Rectal smooth muscle tissue (tissue), 1 donor: ENCODE results near the gene MALSU1.

Experiments used
- H3K27ac ChIP-seq: one replicate; pipeline ENCODE4 v1.7.0; 2013; ENCODE audit warnings: low read depth, low read length, inconsistent platforms
- H3K27me3 ChIP-seq: one replicate; pipeline ENCODE4 v1.7.0; 2013; ENCODE audit warnings: low read length; ENCODE audit not compliant: control insufficient read depth, insufficient read depth
- H3K36me3 ChIP-seq: one replicate; pipeline ENCODE4 v1.7.0; 2013; ENCODE audit warnings: low read length; ENCODE audit not compliant: control insufficient read depth, insufficient read depth
- H3K4me1 ChIP-seq: one replicate; pipeline ENCODE4 v1.7.0; 2013; ENCODE audit warnings: low read length; ENCODE audit not compliant: control insufficient read depth, insufficient read depth
- H3K4me3 ChIP-seq: one replicate; pipeline ENCODE4 v1.7.0; 2013; ENCODE audit warnings: low read length
- H3K9ac ChIP-seq: one replicate; pipeline ENCODE4 v1.7.0; 2013; ENCODE audit warnings: low read length

The MALSU1 gene

DNA sequence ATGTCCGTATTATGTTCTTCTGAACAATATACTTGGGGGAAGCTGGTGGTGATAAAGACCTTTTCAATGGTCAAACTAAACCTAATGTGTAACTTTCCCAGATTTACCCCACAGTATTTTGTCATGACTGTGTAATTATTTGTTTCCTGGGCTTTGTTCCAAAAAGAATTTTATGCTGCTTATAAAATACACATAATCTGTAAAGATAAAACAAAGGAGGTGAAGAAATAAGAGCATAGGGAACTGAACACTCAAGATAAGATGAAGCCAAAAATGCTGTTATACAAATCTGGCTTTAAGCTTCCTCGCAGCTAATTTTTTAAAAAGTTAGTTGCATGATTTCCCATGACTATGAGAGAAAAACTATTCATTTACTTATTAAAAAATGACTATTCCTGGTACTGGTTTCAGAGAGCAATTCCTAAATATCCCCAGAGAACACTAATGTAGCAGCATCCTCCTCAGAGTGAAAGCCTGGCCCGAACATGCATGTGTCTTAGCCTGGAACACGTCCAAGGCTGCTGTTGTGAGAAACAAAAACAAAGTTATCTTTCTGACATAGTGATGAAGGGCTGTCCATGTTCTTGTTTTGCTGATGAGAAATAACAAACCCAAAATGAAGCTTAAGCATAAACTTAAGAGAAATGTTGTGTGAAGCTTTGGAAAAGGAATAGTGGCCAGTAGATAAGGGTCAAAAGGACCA lies 33.9 kb downstream of the MALSU1 start:
- Histone ChIP-seq H3K9ac (no peak overlapping the region), H3K4me1 (no peaks in the 10 kb centered on the region), H3K27ac (no peak overlapping the region), H3K4me3 (no peak overlapping the region), H3K36me3 (no peaks in the 10 kb centered on the region), H3K27me3 (no peaks in the 10 kb centered on the region)

DNA sequence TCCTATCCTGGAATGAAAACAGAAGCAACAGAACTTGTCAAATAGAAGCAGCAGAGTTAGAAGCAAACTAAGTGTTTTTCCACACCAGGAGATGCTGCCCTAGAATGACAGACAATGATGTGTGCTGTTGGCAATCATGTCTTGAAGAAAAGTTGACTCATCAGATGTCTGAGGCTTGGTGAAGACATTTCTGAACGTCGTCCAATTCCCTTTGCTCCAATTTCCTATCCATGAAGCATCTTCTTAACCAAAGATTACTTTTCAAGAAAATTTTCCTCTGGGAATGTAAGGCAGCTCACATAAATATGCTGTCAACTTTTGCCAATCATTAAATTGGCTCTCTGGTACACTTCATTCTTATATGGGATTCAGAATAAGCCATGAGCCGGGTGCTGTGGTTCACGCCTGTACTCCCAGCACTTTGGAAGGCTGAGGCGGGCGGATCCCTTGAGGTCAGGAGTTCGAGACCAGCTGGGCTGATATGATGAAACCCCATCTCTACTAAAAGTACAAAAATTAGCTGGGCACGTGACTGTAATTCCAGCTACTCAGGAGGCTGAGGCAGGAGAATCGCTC lies 34.6 kb downstream of the MALSU1 start:
- Histone ChIP-seq H3K4me1 (no peaks in the 10 kb centered on the region), H3K4me3 (no peak overlapping the region), H3K27ac (no peak overlapping the region), H3K9ac (no peak overlapping the region), H3K27me3 (no peaks in the 10 kb centered on the region), H3K36me3 (no peaks in the 10 kb centered on the region)

DNA sequence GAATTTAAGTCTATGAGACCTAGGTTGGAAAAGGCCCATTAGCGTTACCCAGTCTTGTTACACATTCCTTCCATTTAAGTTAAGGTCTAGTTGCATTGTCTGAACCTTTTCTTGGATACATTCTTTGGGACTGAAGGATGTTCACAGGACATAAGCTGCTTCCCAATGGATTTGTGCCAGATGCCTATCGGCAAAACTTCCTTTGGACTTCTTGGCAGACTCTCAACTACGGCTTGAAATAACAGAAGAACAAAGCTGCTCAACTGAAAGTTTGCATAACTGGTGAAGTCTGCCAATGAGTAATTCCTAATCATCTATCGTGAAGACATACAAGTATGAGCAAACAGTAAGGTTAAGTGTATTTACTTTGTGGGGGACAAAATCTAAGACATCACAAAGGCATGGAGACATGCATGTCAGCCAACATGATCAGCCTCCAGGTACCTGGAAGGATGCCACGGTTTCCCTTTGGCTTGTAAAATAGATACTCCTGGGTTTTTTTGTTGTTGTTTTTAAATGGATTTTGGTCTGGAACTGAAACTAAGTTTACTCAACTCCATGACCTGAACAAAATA lies 35.4 kb downstream of the MALSU1 start:
- H3K4me3 ChIP-seq, result no peak overlapping the region
- H3K36me3 ChIP-seq, result no peaks in the 10 kb centered on the region
- H3K27ac ChIP-seq, result no peak overlapping the region
- H3K27me3 ChIP-seq, result no peaks in the 10 kb centered on the region
- H3K4me1 ChIP-seq, result no peaks in the 10 kb centered on the region
- no peak overlapping the region for H3K9ac ChIP-seq

DNA sequence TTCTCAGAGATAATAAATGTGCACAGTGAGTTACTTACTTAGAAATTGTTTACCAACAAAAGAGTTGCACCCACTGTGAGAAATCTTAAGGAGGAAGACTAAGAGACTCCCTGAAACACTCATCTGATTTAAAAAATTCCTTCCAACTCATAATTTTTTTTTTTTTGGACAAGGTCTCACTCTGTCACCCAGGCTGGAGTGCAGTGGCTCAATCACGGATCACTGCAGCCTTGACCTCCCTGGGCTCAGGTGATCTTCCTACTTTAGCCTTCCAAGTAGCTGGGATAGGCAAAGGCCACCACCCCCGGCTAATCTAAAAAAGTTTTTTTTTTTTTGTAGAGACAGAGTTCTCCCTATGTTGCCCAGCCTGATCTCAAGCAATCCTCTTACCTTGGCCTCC lies 36.0 kb downstream of the MALSU1 start:
- H3K4me1 ChIP-seq, result no peaks in the 10 kb centered on the region
- H3K27ac ChIP-seq, result no peak overlapping the region
- no peaks in the 10 kb centered on the region for H3K27me3 ChIP-seq
- no peaks in the 10 kb centered on the region for H3K36me3 ChIP-seq
- no peak overlapping the region for H3K9ac ChIP-seq
- H3K4me3 ChIP-seq, result no peak overlapping the region

DNA sequence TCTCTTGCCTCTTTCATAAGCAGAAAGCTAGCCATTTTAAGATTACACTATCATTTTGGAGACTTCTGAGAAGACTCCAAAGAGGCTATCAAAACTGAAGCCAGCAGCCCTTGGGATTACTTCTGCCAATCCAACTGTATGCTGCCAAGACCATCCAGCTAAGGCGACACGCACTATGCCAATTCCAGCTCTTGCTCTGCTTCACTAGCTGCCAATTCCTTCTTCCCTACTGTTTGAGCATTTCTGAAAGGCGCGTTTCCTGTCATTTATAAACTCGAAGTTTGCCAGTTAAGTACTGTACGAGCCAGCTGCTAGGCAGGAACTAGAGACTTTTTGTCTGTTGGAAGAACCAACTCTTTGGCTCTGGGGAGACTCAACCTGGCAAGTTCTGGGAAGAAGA lies 36.5 kb downstream of the MALSU1 start:
- Histone ChIP-seq H3K36me3 (no peaks in the 10 kb centered on the region), H3K9ac (no peak overlapping the region), H3K27me3 (no peaks in the 10 kb centered on the region), H3K4me3 (no peak overlapping the region), H3K27ac (no peak overlapping the region), H3K4me1 (no peaks in the 10 kb centered on the region)

DNA sequence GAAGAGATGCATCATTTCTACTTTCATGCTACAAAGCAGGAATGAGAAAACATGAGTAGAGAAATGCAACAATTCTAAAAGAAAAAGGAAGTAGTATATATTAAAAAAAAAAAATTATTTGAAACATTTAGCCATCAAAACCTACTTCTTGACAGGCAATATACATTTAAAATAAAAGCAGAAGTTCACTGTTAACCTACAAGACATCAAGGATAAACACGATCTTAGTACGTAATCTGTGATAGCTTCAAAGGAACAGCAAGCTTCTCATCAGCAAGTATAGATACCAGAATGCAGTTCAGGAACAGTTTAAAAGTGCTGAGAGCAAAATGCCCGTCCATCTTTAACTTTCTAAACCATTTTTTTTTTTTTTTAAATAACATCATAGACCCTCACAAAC lies 36.9 kb downstream of the MALSU1 start:
- Histone ChIP-seq H3K4me1 (no peaks in the 10 kb centered on the region), H3K27me3 (no peaks in the 10 kb centered on the region), H3K4me3 (no peak overlapping the region), H3K27ac (no peak overlapping the region), H3K9ac (no peak overlapping the region), H3K36me3 (no peaks in the 10 kb centered on the region)

DNA sequence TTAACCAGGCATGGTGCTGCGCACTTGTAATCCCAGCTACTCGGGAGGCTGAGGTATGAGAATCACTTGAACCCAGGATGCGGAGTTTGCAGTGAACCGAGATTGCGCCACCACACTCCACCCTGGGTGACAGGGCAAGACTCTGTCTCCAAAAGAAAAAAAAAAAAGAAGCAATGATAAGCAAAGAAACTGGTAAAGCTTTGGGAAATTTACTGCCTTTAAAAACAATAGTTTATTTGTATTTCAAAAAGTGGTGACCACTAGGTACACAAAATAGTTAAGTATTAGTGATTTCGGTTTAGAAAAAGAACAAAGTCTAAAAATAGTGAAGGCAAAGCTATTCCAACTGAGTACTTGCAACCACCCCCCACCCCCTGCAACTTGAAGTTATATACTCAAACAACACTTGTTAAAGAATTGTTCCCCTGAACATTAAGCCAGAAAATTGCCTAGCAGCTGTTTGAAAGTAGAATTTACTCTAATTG lies 37.7 kb downstream of the MALSU1 start:
- Histone ChIP-seq H3K4me1 (no peaks in the 10 kb centered on the region), H3K27ac (no peak overlapping the region), H3K9ac (no peak overlapping the region), H3K4me3 (no peak overlapping the region), H3K36me3 (no peaks in the 10 kb centered on the region), H3K27me3 (no peaks in the 10 kb centered on the region)

DNA sequence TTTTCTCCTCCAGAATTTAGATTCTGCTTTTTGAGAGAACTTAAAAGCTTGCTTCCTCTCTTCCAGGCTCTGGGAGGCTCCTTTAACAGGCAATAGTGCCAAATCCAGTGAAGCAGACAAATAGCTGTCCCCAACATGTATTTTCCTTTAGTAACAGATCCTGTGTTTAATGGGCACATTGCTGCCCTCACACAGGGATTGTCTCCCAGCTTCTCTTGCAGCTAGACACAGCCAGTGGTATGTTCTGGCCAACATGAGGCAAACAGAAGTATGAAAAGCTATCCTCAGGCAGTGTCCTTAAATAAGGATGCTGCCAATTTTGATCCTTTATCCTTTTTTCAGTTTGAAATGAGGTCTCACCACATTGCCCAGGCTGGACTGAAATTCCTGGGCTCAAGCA lies 38.2 kb downstream of the MALSU1 start:
- Histone ChIP-seq H3K4me3 (no peak overlapping the region), H3K36me3 (no peaks in the 10 kb centered on the region), H3K27me3 (no peaks in the 10 kb centered on the region), H3K4me1 (no peaks in the 10 kb centered on the region), H3K9ac (no peak overlapping the region), H3K27ac (no peak overlapping the region)

DNA sequence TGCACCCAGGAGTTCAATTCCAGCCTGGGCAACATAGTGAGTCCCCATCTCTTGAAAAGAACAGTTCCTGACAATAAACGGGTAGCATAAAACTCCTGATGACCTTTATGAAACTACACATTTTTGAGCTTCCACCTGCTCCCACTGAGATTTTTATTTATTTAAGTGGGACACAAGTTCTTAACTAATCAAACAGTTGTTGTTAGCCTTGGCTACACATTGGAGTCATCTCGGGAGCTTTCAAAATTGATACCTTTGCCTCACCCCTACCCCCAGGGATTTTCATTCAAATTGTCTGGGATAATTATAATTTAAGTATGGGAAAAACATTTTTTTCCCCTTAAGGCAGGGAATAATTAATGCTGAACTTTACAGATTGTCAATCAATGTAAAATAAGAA lies 39.3 kb downstream of the MALSU1 start:
- Histone ChIP-seq H3K27me3 (no peaks in the 10 kb centered on the region), H3K9ac (no peak overlapping the region), H3K4me3 (no peak overlapping the region)

DNA sequence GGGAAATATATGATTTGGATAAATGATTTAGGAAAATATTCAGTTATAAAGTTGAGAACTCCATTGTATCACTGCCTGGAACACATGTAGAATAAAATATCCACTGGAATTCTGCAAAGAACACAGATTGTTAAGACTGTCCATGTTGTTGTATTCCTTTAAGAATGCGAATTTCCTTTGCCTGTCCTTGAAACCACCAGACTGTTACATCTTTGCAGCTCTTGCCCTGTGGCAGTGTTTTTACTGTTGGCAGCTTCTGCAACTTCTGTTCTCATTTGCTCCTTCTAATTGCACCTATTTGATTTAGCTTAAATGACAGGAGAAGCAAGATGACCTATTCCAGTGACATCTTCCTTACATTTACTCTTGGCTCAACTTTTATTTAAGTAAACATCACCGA lies 39.7 kb downstream of the MALSU1 start:
- Histone ChIP-seq H3K4me1 (no peaks in the 10 kb centered on the region), H3K27me3 (no peaks in the 10 kb centered on the region), H3K36me3 (no peaks in the 10 kb centered on the region)

More for the DNA sequence above, 39.3 kb downstream of the MALSU1 start:
- H3K27ac ChIP-seq, result no peak overlapping the region
- H3K4me1 ChIP-seq, result no peaks in the 10 kb centered on the region
- no peaks in the 10 kb centered on the region for H3K36me3 ChIP-seq

DNA sequence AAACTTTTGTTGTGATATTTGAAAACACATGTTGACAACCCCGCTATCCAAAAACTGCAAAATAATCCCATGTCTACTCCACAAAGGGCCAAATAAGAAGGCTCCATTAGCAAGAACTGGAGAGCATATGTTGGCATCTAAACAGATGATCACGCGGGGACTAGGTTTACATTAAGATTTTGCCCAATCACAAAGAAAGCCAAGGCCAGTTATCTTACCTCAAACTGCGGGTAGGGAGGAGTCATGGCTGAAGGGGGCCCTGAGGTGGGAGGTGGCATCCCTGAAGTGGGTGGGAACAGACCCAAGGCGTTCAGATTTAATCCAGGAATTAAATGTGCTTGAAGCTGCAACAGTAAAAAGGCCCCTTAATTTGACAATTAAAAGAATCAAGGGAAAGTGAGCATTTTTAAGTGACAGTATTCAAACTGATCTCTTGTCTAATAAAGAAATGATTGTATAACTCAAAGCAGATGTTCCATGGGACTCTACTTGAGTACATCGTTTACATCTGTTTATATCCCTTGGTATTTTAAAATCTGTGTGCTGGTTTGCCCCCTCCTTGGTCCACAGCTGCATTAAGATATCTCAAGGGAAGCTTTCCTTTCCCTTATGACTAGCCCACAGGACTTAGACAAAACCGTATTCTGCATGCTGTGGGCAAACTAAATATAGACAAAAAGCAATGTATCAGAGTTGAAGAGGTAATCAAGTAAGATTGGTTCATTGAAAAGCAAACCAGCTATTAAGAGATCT lies 42.9 kb downstream of the MALSU1 start:
- H3K4me1 ChIP-seq, result no peaks in the 10 kb centered on the region
- H3K27ac ChIP-seq, result no peak overlapping the region
- no peak overlapping the region for H3K4me3 ChIP-seq
- no peaks in the 10 kb centered on the region for H3K27me3 ChIP-seq
- H3K36me3 ChIP-seq, result no peaks in the 10 kb centered on the region
- no peak overlapping the region for H3K9ac ChIP-seq

More for the DNA sequence above, 39.7 kb downstream of the MALSU1 start:
- H3K9ac ChIP-seq, result no peak overlapping the region
- H3K27ac ChIP-seq, result no peak overlapping the region
- H3K4me3 ChIP-seq, result no peak overlapping the region

DNA sequence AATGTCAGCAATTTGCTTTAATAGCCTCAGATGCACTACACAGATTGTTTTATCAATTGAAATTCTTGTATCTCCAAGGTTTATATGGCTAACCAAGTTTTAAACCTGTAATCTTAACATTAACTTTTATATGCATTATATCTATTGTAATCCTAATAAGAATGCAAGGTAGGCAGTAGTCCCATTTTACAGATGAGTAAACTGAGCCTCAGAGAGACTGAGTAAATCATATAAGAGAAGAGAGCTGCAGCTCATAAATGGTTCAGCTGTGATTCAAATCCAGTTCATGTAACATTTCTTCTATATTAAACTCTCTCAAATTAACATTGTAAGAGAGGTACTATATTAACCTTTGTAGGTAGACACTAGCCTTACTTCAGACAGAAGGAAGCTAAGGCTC lies 44.0 kb downstream of the MALSU1 start:
- Histone ChIP-seq H3K4me1 (no peaks in the 10 kb centered on the region), H3K36me3 (no peaks in the 10 kb centered on the region), H3K27me3 (no peaks in the 10 kb centered on the region), H3K4me3 (no peak overlapping the region), H3K9ac (no peak overlapping the region), H3K27ac (no peak overlapping the region)
